Measurements from ENCODE around the gene ITGB8.

The ITGB8 gene

DNA sequence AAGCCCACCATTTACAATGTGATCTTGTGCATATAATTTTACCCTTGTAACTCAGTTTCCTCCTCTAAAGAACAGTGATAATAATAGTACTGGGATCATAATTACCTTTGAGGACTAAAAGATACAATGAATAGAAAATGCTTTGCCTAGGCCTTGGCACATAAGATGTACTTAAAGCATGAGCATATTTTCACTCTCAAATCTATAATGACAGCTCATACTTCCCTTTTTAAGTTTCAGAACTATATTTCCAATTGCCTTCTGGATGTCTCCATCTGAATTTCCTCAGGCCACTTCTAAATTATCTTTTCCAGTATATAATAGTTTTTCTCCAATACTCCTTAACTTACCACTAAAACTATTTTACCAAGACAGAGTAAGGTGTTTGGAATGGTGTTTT lies 13.3 kb upstream of the ITGB8 start:
- no peak for TF ChIP-seq POLR2AphosphoS5 (IDR thresholded peaks at IDR 0.05; ENCODE audit: low read depth, low read length)
- TF ChIP-seq PAX5 (IDR thresholded peaks at IDR 0.05; ENCODE audit: insufficient read depth, low read length, severe bottlenecking), result no peak
- TF ChIP-seq POU2F2 (IDR thresholded peaks at IDR 0.05; ENCODE audit: low read depth, low read length), result no peak
- no peak for TF ChIP-seq TAF1 (IDR thresholded peaks at IDR 0.05; ENCODE audit: low read depth, low read length)
- TF ChIP-seq POLR2A (IDR thresholded peaks at IDR 0.05; ENCODE audit: low read depth, low read length), result no peak
- TF ChIP-seq SPI1 (IDR thresholded peaks at IDR 0.05; ENCODE audit: low read depth, low read length), result no peak
- FAIRE-seq, result peak; percentile 67
- DNase-seq (ENCODE audit: insufficient read length, low spot score), result no peak

DNA sequence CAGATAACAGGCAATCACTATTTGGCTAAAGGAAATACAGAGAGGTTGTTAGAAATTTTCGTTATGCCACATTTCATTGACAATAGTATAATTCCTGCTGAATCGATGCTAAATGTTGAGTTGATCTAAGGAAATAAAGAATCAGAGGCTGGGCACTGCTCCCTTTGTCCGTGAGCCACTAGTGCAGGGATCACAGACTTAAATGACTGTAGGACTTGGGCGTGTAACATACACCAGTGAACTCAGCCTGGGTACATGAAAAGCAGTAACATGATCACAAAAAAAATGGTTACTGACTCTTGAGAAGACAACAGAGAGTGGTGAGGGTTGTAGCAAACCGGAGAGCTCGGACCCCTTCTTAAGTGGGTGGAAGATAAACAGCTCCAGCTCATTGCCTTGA lies 11.8 kb upstream of the ITGB8 start:
- DNase-seq (ENCODE audit: insufficient read length, low spot score), result no peak
- TF ChIP-seq POLR2A (IDR thresholded peaks at IDR 0.05; ENCODE audit: low read depth, low read length) (no peak), POLR2AphosphoS5 (IDR thresholded peaks at IDR 0.05; ENCODE audit: low read depth, low read length) (no peak), PAX5 (IDR thresholded peaks at IDR 0.05; ENCODE audit: insufficient read depth, low read length, severe bottlenecking) (no peak), TAF1 (IDR thresholded peaks at IDR 0.05; ENCODE audit: low read depth, low read length) (no peak)

DNA sequence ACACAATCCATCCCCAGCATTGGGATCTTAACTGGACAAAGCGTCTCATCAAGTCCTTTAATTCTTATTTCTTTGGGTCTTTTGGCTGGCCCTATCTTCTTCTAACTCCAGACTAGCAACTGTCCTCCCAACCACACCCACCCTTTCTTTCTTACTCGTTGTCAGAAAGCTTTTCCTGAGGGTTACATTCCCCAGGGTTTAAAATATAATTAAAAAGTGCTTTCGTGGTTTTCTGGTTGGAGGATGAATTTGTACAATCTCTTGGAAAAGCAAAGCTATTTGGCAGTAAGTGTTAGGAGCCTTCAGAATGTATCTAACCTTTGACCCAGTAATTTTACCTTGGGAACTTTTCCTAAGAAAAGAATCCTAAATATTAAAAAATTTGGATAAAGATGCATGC lies 10.4 kb upstream of the ITGB8 start:
- DNase-seq (ENCODE audit: insufficient read length, low spot score) (no peak), FAIRE-seq (no peak)
- TF ChIP-seq TAF1 (IDR thresholded peaks at IDR 0.05; ENCODE audit: low read depth, low read length), result no peak
- no peak for TF ChIP-seq POLR2AphosphoS5 (IDR thresholded peaks at IDR 0.05; ENCODE audit: low read depth, low read length)
- no peak for TF ChIP-seq PAX5 (IDR thresholded peaks at IDR 0.05; ENCODE audit: insufficient read depth, low read length, severe bottlenecking)
- no peak for TF ChIP-seq SPI1 (IDR thresholded peaks at IDR 0.05; ENCODE audit: low read depth, low read length)
- TF ChIP-seq POLR2A (IDR thresholded peaks at IDR 0.05; ENCODE audit: low read depth, low read length), result no peak
- TF ChIP-seq POU2F2 (IDR thresholded peaks at IDR 0.05; ENCODE audit: low read depth, low read length), result no peak

More for the DNA sequence above, 11.8 kb upstream of the ITGB8 start:
- no peak for FAIRE-seq

DNA sequence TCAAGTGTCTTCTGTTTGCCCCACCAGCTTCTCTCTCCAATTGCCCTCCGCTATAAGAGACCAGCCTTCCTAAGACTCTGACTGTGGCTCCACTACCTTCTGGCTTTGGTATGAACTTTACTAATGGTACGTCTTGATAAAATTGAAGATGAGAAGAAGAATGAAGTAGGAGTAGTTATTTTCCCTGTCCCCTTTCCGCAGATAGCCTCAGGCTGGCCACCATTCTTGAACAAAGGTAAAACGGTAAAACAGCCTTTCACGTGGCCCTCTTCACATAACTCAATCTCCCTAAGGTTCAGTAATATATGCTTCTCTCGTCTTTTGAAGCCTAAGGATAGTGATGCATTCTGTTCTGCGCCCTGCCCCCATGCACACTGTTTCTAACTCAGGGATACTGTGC lies 9.9 kb upstream of the ITGB8 start:
- TF ChIP-seq SPI1 (IDR thresholded peaks at IDR 0.05; ENCODE audit: low read depth, low read length) (no peak), POLR2AphosphoS5 (IDR thresholded peaks at IDR 0.05; ENCODE audit: low read depth, low read length) (no peak), POU2F2 (IDR thresholded peaks at IDR 0.05; ENCODE audit: low read depth, low read length) (no peak), PAX5 (IDR thresholded peaks at IDR 0.05; ENCODE audit: insufficient read depth, low read length, severe bottlenecking) (no peak), POLR2A (IDR thresholded peaks at IDR 0.05; ENCODE audit: low read depth, low read length) (no peak), TAF1 (IDR thresholded peaks at IDR 0.05; ENCODE audit: low read depth, low read length) (no peak)
- FAIRE-seq (no peak), DNase-seq (ENCODE audit: insufficient read length, low spot score) (no peak)

DNA sequence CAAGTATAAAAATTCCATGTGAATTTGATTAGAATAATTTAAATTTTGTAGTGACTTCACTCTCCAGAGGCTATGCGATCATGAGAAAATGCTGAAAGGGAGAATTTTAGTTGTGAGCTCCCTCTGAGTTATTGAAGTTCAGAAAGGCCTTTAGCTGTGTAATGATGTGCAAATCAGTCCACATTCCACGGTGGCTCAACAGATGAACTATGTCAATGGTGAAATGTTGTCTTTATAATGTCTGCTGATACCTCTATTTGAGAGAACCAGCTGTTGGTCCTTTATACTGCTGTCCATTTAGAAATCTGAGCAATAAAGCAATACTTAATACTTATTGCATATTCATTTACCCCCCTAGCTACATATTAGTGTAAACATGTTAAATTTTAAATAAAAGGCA lies 7.1 kb upstream of the ITGB8 start:
- DNase-seq (ENCODE audit: insufficient read length, low spot score) (no peak), FAIRE-seq (no peak)
- no peak for TF ChIP-seq PAX5 (IDR thresholded peaks at IDR 0.05; ENCODE audit: insufficient read depth, low read length, severe bottlenecking)
- no peak for TF ChIP-seq POU2F2 (IDR thresholded peaks at IDR 0.05; ENCODE audit: low read depth, low read length)
- no peak for TF ChIP-seq POLR2AphosphoS5 (IDR thresholded peaks at IDR 0.05; ENCODE audit: low read depth, low read length)
- TF ChIP-seq SPI1 (IDR thresholded peaks at IDR 0.05; ENCODE audit: low read depth, low read length), result no peak
- no peak for TF ChIP-seq POLR2A (IDR thresholded peaks at IDR 0.05; ENCODE audit: low read depth, low read length)

DNA sequence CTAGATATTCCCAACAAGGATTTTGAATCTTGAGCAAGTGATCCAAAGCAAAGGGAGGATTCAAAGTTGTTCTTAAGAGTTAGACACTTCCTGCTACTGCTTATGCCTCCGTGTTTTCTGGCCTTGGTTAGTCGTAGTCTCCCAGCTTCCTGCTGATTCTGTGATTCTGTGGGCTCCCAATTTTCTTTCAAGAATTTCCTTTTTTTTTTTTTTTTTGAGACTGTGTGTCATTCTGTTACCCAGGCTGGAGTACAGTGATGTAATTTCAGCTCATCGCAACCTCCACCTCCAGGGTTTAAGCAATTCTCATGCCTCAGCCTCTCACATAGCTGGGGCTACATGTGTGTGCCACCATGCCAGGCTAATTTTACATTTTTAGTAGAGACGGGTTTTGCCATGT lies 4.4 kb upstream of the ITGB8 start:
- TF ChIP-seq TAF1 (IDR thresholded peaks at IDR 0.05; ENCODE audit: low read depth, low read length), result no peak
- no peak for TF ChIP-seq PAX5 (IDR thresholded peaks at IDR 0.05; ENCODE audit: insufficient read depth, low read length, severe bottlenecking)
- FAIRE-seq (no peak), DNase-seq (ENCODE audit: insufficient read length, low spot score) (no peak)

DNA sequence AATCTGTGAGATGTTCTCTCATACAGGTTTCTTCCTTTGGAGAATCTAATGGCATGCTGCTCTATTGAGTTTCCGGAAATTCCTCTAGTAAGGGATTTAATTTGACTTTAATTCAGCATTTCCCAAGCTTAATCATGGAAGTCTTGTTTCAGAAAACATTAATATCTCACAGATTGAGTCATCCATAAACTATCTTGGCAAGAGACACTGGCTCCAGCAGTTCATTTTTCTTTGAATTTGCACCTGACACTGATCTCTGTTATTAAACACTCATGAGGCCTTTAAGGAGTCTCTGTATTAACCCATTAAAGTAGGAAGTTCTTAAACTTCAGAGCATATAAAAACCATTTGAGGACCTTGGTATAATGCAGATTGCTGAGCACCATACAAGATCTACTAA lies 3.6 kb upstream of the ITGB8 start:
- DNase-seq (ENCODE audit: insufficient read length, low spot score) (no peak), FAIRE-seq (no peak)

DNA sequence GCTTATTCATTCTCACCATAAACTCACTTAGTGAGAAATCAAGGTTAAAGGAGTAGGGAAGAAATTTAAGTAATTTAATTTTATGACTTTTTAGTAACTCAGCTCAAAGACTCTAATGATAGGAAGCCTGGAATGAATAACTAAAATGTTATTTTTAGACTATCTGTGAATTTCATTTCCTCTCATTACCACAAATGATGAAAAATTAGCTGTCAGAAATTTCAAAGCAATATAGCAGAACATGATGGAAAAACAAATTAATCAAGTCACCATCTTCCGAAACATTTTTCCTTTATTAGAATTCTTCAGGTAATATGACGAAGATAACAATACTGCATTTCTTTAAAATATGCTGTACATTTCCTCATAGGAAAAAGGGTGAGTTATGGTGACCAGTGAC lies 2.7 kb upstream of the ITGB8 start:
- DNase-seq (ENCODE audit: insufficient read length, low spot score), result no peak
- FAIRE-seq, result no peak
- TF ChIP-seq POLR2AphosphoS5 (IDR thresholded peaks at IDR 0.05; ENCODE audit: low read depth, low read length), result no peak
- TF ChIP-seq PAX5 (IDR thresholded peaks at IDR 0.05; ENCODE audit: insufficient read depth, low read length, severe bottlenecking), result no peak
- no peak for TF ChIP-seq TAF1 (IDR thresholded peaks at IDR 0.05; ENCODE audit: low read depth, low read length)
- no peak for TF ChIP-seq SPI1 (IDR thresholded peaks at IDR 0.05; ENCODE audit: low read depth, low read length)
- no peak for TF ChIP-seq POLR2A (IDR thresholded peaks at IDR 0.05; ENCODE audit: low read depth, low read length)
- no peak for TF ChIP-seq POU2F2 (IDR thresholded peaks at IDR 0.05; ENCODE audit: low read depth, low read length)

More for the DNA sequence above, 3.6 kb upstream of the ITGB8 start:
- TF ChIP-seq POLR2A (IDR thresholded peaks at IDR 0.05; ENCODE audit: low read depth, low read length) (no peak), POU2F2 (IDR thresholded peaks at IDR 0.05; ENCODE audit: low read depth, low read length) (no peak), TAF1 (IDR thresholded peaks at IDR 0.05; ENCODE audit: low read depth, low read length) (no peak), POLR2AphosphoS5 (IDR thresholded peaks at IDR 0.05; ENCODE audit: low read depth, low read length) (no peak), PAX5 (IDR thresholded peaks at IDR 0.05; ENCODE audit: insufficient read depth, low read length, severe bottlenecking) (no peak), SPI1 (IDR thresholded peaks at IDR 0.05; ENCODE audit: low read depth, low read length) (no peak)

DNA sequence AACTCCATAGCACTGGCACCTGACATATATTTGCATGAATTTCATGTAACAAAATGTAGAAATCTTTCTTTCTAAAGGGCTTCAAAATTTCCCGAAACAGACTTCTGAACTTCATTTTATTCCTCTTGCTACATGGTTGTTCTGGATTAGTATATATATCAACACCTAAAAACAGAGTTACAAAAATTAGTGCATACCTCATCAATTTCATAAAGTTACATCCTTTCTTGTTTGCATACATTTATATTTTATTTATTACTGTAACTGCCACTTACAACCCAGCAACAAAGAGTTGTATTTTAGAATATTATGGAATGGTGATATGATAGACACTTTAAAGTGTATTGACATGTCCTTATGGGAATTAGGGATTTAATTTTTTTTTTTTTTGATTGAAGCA lies 2.0 kb upstream of the ITGB8 start:
- no peak for DNase-seq (ENCODE audit: insufficient read length, low spot score)
- TF ChIP-seq POLR2AphosphoS5 (IDR thresholded peaks at IDR 0.05; ENCODE audit: low read depth, low read length), result no peak
- no peak for TF ChIP-seq POU2F2 (IDR thresholded peaks at IDR 0.05; ENCODE audit: low read depth, low read length)
- TF ChIP-seq PAX5 (IDR thresholded peaks at IDR 0.05; ENCODE audit: insufficient read depth, low read length, severe bottlenecking), result no peak
- TF ChIP-seq SPI1 (IDR thresholded peaks at IDR 0.05; ENCODE audit: low read depth, low read length), result no peak
- no peak for TF ChIP-seq TAF1 (IDR thresholded peaks at IDR 0.05; ENCODE audit: low read depth, low read length)
- no peak for TF ChIP-seq POLR2A (IDR thresholded peaks at IDR 0.05; ENCODE audit: low read depth, low read length)
- no peak for FAIRE-seq

DNA sequence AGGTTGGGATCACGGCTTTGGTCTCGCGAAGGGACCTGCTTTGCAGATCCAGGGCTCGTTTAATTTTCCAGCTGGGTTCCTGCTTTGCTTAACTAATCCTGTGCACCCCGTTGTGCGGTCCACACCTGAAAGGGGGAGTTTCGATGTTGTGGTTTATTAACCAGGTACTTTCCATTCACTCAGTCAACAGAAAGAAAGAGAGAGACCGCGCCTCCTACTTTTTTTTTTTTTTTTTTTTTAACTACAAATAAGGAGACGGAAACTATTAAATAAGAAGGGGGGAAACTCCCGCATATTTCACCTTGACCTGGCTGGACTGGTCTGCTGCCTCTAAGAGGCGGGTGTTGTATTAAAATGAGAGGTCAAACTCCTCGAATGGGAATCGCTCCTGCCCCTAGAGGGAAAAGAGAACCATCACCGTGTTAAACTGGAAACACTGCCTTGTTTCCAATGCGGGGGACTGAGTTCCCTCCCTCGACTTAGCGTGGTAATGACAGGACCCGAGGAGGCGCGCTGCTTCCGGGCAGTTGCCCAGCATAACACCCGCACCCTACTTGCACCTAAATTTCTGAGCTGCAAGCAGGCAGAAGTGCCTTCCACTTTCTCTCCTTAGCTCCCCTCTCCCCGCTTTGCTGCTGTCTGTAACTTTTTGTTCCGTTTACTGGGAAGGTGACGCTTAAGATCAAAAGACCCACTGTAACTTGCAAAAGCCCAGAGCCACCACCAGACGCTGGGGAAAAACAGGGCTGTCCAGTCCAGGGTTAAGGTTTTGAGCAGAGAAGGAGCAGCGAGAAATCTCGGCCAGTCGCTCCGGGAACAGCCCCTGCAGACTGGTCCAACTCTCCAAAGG lies 1.1 kb upstream of the ITGB8 start:
- TF ChIP-seq SPI1 (IDR thresholded peaks at IDR 0.05; ENCODE audit: low read depth, low read length) (no peak), TAF1 (IDR thresholded peaks at IDR 0.05; ENCODE audit: low read depth, low read length) (0 out of 2 replicates have a peak, but pooled peaks have one; percentile 13), POU2F2 (IDR thresholded peaks at IDR 0.05; ENCODE audit: low read depth, low read length) (peak; percentile 61)
- DNase-seq (ENCODE audit: insufficient read length, low spot score) (peak; percentile 13), FAIRE-seq (no peak)

Measured in GM12891 (cell line).